Measurements from ENCODE around the gene AP2B1. TPM values are rescaled to one million over a fixed set of nuclear protein-coding genes. Genes with fewer than 3 reads are reported as not detected.

Gene AP2B1
- total and polyA plus RNA-seq, 10 donors = 16.7 to 144 (median 90.7) TPM

DNA sequence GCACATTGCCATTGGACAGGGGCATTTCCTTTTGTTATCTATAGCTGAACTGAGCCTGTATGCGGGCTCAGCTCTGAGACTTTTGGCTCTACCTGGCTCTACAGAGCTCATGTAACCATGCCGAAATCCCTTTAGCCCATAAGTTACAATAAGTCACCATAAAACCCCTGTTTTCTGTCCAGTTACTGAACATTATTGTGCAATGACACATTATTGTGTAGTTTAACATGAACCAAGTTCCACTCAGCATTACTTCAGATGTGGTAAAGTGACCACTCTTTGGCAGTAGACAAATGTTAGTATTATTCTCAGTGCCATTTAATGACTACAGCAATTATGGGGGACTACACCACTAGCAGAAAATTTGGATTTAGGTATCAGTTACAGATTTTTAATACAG, 78.9 kb downstream of the AP2B1 start:
- WGBS, 5 donors = 47 to 50% (median 50%) methylated on average over 2 of the region's 2 CpGs
- H3K27me3 ChIP-seq (replicated peaks in 1 of 7) = no peaks in the 10 kb centered on the region
- no peak for DNase-seq
- H3K36me3 ChIP-seq = peaks cover 0 to 87% (median 21%) of the 10 kb centered on the region in 6 donors
- no peak overlapping the region for H3K27ac ChIP-seq
- no peak overlapping the region for H3K4me3 ChIP-seq
- H3K4me1 ChIP-seq = peaks cover 0 to 6% (median 0%) of the 10 kb centered on the region in 6 donors
- intact Hi-C loops (cut with DNase I; ENCODE audit: low total_unique reads) = no loop called here
- H3K9me3 ChIP-seq = no peaks in the 10 kb centered on the region
- TF ChIP-seq POLR2AphosphoS5 (IDR thresholded peaks at IDR 0.05) (no peak), POLR2A (IDR thresholded peaks at IDR 0.05) (no peak)

DNA sequence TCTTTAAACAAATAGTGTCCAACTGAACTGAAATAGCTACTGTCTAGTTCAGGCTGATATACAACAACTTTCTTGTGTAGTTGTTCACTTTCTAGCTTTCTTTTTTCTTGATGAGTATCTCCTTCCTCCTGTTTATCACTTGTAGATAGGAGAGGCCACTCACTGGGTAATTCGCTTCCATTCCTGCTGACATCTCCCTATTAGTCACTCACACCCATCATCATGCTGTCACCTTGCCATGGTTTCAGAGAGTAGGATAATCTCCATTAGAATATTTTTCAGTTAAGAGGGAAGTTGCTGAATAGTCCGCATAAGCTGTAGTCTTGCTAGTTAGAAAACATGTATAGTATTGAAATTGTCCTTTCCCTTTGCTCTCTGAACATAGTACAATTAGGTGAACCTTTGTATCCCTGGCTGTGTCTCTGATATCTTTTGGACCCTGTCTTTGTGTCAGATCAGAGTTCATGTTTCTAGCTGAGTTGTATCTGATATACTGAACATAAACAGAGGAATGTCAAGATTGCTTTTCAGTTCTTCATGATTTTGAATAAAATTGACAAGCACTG, 79.9 kb downstream of the AP2B1 start:
- 87 to 94% (median 90%) methylated on average over 2 of the region's 2 CpGs for WGBS, 5 donors
- no peak overlapping the region for H3K27ac ChIP-seq
- H3K36me3 ChIP-seq = peaks cover 0 to 94% (median 28%) of the 10 kb centered on the region in 6 donors
- H3K4me3 ChIP-seq = no peak overlapping the region
- intact Hi-C loops (cut with DNase I; ENCODE audit: low total_unique reads) = no loop called here
- H3K9me3 ChIP-seq = no peaks in the 10 kb centered on the region
- no peaks in the 10 kb centered on the region for H3K27me3 ChIP-seq (replicated peaks in 1 of 7)
- no peak for TF ChIP-seq POLR2AphosphoS5 (IDR thresholded peaks at IDR 0.05)
- no peak for TF ChIP-seq POLR2A (IDR thresholded peaks at IDR 0.05)
- TF ChIP-seq, protein P1, sequence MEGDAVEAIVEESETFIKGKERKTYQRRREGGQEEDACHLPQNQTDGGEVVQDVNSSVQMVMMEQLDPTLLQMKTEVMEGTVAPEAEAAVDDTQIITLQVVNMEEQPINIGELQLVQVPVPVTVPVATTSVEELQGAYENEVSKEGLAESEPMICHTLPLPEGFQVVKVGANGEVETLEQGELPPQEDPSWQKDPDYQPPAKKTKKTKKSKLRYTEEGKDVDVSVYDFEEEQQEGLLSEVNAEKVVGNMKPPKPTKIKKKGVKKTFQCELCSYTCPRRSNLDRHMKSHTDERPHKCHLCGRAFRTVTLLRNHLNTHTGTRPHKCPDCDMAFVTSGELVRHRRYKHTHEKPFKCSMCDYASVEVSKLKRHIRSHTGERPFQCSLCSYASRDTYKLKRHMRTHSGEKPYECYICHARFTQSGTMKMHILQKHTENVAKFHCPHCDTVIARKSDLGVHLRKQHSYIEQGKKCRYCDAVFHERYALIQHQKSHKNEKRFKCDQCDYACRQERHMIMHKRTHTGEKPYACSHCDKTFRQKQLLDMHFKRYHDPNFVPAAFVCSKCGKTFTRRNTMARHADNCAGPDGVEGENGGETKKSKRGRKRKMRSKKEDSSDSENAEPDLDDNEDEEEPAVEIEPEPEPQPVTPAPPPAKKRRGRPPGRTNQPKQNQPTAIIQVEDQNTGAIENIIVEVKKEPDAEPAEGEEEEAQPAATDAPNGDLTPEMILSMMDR (IDR thresholded peaks at IDR 0.05 in 8 of 11, conservative IDR thresholded peaks at IDR 0.05 in 3 of 11) = no peak
- H3K4me1 ChIP-seq = peaks cover 0 to 6% (median 0%) of the 10 kb centered on the region in 6 donors
- no peak for DNase-seq

DNA sequence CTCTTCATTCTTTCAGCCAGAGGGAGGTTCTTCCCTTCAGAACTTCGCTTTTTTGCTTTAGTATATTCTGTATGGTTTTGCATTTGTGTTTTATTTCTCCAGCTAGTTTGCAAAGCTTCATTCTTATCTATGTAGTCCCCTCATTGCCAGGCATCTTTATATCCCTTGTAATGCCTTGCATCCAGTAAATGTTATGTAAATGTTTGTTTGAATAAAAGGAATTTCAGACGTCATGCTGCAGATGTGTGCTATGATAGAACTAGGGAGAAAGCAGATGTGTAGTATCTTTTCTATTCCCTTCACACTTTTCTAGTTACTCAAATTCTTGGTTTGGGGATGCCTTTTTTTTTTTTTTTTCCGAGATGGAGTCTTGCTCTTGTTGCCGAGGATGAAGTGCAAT, 81.7 kb downstream of the AP2B1 start:
- intact Hi-C loops (cut with DNase I; ENCODE audit: low total_unique reads) = no loop called here
- no peaks in the 10 kb centered on the region for H3K27me3 ChIP-seq (replicated peaks in 1 of 7)
- peaks cover 0 to 6% (median 0%) of the 10 kb centered on the region in 6 donors for H3K4me1 ChIP-seq
- peaks cover 0 to 94% (median 36%) of the 10 kb centered on the region in 6 donors for H3K36me3 ChIP-seq
- DNase-seq = no peak
- H3K27ac ChIP-seq = no peak overlapping the region
- no peaks in the 10 kb centered on the region for H3K9me3 ChIP-seq
- 86 to 96% (median 91%) methylated on average over 4 of the region's 4 CpGs for WGBS, 5 donors
- no peak overlapping the region for H3K4me3 ChIP-seq
- TF ChIP-seq POLR2A (IDR thresholded peaks at IDR 0.05) (no peak), POLR2AphosphoS5 (IDR thresholded peaks at IDR 0.05) (no peak)
- TF ChIP-seq, protein P1 (IDR thresholded peaks at IDR 0.05 in 8 of 11, conservative IDR thresholded peaks at IDR 0.05 in 3 of 11) = no peak

DNA sequence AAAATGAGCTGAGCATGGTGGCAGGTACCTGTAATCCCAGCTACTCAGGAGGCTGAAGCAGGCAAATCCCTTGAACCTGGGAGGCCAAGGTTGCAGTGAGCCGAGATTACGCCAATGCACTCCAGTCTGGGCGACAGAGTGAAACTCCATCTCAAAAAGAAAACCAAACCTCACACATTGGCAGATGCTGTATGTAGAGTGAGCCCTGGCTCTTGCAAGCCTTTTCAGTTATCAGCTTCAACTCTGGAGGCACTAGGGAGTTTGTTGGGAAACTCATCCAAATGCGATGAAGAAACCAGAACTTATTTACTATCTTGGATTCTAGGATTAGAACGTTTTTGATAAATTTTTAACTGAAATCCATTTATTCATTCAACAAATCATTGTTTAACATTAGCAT, 87.4 kb downstream of the AP2B1 start:
- WGBS, 5 donors = 95 to 96% (median 95%) methylated on average over 5 of the region's 5 CpGs
- H3K36me3 ChIP-seq = peaks cover 0 to 95% (median 47%) of the 10 kb centered on the region in 6 donors
- H3K9me3 ChIP-seq = no peaks in the 10 kb centered on the region
- H3K4me1 ChIP-seq = peaks cover 0 to 6% (median 0%) of the 10 kb centered on the region in 6 donors
- intact Hi-C loops (cut with DNase I; ENCODE audit: low total_unique reads) = no loop called here
- no peak overlapping the region for H3K27ac ChIP-seq
- no peak overlapping the region for H3K4me3 ChIP-seq
- no peaks in the 10 kb centered on the region for H3K27me3 ChIP-seq (replicated peaks in 1 of 7)
- TF ChIP-seq, protein P1 (IDR thresholded peaks at IDR 0.05 in 8 of 11, conservative IDR thresholded peaks at IDR 0.05 in 3 of 11) = no peak
- no peak for TF ChIP-seq POLR2A (IDR thresholded peaks at IDR 0.05)
- no peak for TF ChIP-seq POLR2AphosphoS5 (IDR thresholded peaks at IDR 0.05)
- no peak for DNase-seq

All from spleen (tissue), 11 donors.